MM.1S (cell line): Measurements from ENCODE around the gene FBLN1.

Experiments used
- EZH2phosphoT487 ChIP-seq: fragments of 300-600 bp; sonication (generic); IDR thresholded peaks from 2 replicates; pipeline ENCODE4 v1.6.1; 2018; ENCODE audit warnings: antibody characterized with exemption, low read length
- TF ChIP-seq, protein P1 (sequence below): fragments of 300-600 bp; sonication (generic); IDR thresholded peaks from 2 replicates; pipeline ENCODE4 v1.5.1; 2016; ENCODE audit warnings: antibody characterized with exemption, low read length, mixed read lengths

DNA sequence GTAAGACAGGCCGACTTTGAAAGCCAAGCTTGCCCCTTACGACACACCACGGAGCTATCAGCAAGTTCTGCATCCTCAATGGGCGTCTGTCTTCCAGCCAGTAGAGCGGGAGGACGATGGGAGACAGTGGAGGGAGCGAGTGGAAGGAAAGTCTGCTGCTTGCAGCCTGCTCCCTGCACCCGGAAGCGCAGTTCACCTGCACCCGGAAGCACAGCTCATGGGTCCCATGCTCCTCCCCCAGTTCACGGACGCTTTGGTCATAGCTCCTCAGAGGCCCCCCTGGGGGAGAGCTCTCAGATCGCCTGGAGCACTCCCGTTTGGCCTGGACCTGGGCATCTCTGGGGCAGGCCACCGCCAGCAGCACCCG lies 51.3 kb downstream of the FBLN1 start:
- TF ChIP-seq, protein P1, sequence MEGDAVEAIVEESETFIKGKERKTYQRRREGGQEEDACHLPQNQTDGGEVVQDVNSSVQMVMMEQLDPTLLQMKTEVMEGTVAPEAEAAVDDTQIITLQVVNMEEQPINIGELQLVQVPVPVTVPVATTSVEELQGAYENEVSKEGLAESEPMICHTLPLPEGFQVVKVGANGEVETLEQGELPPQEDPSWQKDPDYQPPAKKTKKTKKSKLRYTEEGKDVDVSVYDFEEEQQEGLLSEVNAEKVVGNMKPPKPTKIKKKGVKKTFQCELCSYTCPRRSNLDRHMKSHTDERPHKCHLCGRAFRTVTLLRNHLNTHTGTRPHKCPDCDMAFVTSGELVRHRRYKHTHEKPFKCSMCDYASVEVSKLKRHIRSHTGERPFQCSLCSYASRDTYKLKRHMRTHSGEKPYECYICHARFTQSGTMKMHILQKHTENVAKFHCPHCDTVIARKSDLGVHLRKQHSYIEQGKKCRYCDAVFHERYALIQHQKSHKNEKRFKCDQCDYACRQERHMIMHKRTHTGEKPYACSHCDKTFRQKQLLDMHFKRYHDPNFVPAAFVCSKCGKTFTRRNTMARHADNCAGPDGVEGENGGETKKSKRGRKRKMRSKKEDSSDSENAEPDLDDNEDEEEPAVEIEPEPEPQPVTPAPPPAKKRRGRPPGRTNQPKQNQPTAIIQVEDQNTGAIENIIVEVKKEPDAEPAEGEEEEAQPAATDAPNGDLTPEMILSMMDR = no peak
- TF ChIP-seq EZH2phosphoT487 = no peak
